Activated B cell treated with CpG ODN at 0.5 μM for 24 hours (primary cell): Measurements from ENCODE around the gene SHISAL2A. TPM values are rescaled to one million over a fixed set of nuclear protein-coding genes. Genes with fewer than 3 reads are reported as not detected.

Source experiments
- ATAC-seq: fragments of 200-7000 bp; cut with Tn5 transposase; one replicate; pipeline ENCODE4 v1.10.0; 2021; ENCODE audit warnings: low read depth, mild to moderate bottlenecking, moderate library complexity
- CTCF ChIA-PET: fragments of 350-600 bp; sonication (Branson Sonifier 250); formaldehyde crosslinking; loops from one replicate; lab custom pipeline; 2021; ENCODE audit warnings: antibody characterized with exemption; lab: Charles Lee
- POLR2A ChIA-PET: fragments of 350-600 bp; sonication (Branson Sonifier 250); formaldehyde crosslinking; loops from one replicate; lab custom pipeline; 2021; ENCODE audit warnings: antibody characterized with exemption; lab: Charles Lee
- DNase-seq: peaks from one replicate; pipeline ENCODE4 v3.0.0; 2022
- H3K27ac Mint-ChIP-seq: one replicate; pipeline ENCODE4 v1.8.0; 2020; ENCODE audit warnings: mixed read lengths
- H3K27me3 Mint-ChIP-seq: one replicate; pipeline ENCODE4 v1.8.0; 2021; ENCODE audit warnings: mixed read lengths
- H3K36me3 Mint-ChIP-seq: one replicate; pipeline ENCODE4 v1.8.0; 2021; ENCODE audit warnings: low read depth, mixed read lengths
- H3K4me1 Mint-ChIP-seq: one replicate; pipeline ENCODE4 v1.8.0; 2021; ENCODE audit warnings: mixed read lengths
- H3K4me3 Mint-ChIP-seq: one replicate; pipeline ENCODE4 v1.8.0; 2020; ENCODE audit warnings: mild to moderate bottlenecking, mixed read lengths
- H3K9me3 Mint-ChIP-seq: one replicate; pipeline ENCODE4 v1.8.0; 2020; ENCODE audit warnings: mixed read lengths
- intact Hi-C: fragments of 100-400 bp; cut with micrococcal nuclease; formaldehyde crosslinking; loops from one replicate; pipeline ENCODE4 v1.15.1; 2024
- total RNA-seq: library from RNA; stranded (reverse); gene quantifications from 2 replicates; pipeline ENCODE4 v1.2.3, GENCODE V29; 2022
- TF ChIP-seq, protein P1 (sequence below): fragments of 200-600 bp; IDR thresholded peaks from one replicate; pipeline ENCODE4 v1.8.0; 2022; ENCODE audit warnings: antibody characterized with exemption, mild to moderate bottlenecking

The SHISAL2A gene
- total RNA-seq, 1 donor from 2014 or later: 44.2 TPM

DNA sequence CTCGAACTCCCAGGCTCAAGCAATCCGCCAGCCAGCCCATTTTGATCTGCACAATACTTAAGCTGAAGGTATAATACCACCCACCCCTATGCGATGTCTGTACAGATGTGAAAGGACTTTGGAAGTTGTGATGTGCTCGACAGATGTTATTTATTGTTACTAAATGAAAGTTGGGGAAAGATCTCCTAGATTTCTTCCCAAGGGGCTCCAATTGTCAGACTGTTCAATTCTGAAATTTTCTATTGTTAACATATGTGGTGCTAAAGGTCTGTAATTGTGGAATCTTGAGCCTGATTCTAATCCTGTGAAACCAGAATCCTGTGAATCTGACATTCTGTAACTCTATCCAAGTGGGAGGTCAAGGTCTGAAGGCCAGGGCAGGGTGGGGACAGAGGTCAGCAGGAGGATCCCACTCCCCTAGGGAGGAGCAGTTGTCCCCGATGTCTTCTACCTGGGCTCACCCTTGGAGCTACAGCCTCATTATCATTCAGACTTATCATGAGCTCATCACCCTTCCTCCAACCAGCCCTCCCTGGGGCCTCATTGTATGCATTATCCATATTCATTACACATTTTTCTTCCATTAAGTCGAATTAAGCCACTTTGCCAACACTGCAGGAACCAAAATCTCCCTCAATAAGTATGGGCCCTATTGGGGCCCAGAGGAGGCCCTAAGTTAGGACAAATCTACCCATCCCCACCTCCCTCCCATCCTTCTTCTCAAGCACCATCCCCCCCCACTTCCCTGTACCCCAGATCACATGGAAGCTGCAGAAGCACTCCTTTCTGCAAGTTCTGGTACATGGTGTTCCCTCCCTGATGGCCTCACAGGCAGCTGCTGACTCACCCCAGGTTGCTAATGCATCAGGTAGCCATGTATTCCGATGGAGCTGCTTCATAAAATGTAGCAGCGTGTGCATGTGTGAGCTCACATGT, 32.3 kb downstream of the SHISAL2A start:
- Mint-ChIP-seq H3K27me3 (no peaks in the 10 kb centered on the region), H3K36me3 (peaks cover 39% of the 10 kb centered on the region), H3K27ac (peak overlapping the region; percentile 41), H3K4me3 (no peak overlapping the region), H3K9me3 (no peaks in the 10 kb centered on the region), H3K4me1 (peaks cover 13% of the 10 kb centered on the region)
- ATAC-seq (no peak), DNase-seq (no peak)
- POLR2A ChIA-PET: interaction anchor here (0.6 to 3.2 kb wide), 6 partner anchors 24 to 112 kb away, joined by 3 to 17 read pairs (median 4); partner anchors contain the start of genes SHISAL2A and TUT4
- TF ChIP-seq, protein P1, sequence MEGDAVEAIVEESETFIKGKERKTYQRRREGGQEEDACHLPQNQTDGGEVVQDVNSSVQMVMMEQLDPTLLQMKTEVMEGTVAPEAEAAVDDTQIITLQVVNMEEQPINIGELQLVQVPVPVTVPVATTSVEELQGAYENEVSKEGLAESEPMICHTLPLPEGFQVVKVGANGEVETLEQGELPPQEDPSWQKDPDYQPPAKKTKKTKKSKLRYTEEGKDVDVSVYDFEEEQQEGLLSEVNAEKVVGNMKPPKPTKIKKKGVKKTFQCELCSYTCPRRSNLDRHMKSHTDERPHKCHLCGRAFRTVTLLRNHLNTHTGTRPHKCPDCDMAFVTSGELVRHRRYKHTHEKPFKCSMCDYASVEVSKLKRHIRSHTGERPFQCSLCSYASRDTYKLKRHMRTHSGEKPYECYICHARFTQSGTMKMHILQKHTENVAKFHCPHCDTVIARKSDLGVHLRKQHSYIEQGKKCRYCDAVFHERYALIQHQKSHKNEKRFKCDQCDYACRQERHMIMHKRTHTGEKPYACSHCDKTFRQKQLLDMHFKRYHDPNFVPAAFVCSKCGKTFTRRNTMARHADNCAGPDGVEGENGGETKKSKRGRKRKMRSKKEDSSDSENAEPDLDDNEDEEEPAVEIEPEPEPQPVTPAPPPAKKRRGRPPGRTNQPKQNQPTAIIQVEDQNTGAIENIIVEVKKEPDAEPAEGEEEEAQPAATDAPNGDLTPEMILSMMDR: no peak
- intact Hi-C loops: loop anchor here (5.0 kb wide), 3 partner anchors 83 to 538 kb away; no protein-coding TSS in a partner anchor
- CTCF ChIA-PET: interaction anchor here (0.9 to 3.7 kb wide), 6 partner anchors 24 to 184 kb away, joined by 3 to 23 read pairs (median 4); partner anchors contain the start of genes SHISAL2A and TUT4

DNA sequence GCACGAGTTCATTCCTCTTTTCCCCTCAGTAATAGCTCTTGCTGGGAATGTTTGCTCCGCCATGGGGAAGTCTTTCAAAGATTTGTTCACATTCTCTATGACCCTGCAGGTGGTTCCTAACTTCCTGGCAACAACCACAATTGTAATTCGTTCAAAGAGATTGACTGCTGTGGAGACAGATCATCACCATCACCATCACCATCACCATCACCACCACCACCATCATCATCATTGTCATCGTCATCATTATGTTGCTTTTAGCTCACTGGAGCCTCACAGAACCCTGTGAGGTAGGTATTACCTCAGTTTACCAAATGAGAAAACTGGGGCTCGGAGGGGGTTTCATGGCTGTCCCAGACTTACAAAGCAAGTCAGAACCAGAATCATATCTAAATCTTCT, 34.3 kb downstream of the SHISAL2A start:
- intact Hi-C loops: loop anchor here (5.0 kb wide), 3 partner anchors 85 to 540 kb away; no protein-coding TSS in a partner anchor
- DNase-seq: no peak
- no peak for ATAC-seq
- H3K4me1 Mint-ChIP-seq: peaks cover 13% of the 10 kb centered on the region
- CTCF ChIA-PET: interaction anchor here (0.7 to 3.7 kb wide), 6 partner anchors 11 to 165 kb away, joined by 3 to 23 read pairs (median 4); partner anchors contain the start of gene SHISAL2A
- no peak overlapping the region for H3K27ac Mint-ChIP-seq
- TF ChIP-seq, protein P1: no peak
- peaks cover 41% of the 10 kb centered on the region for H3K36me3 Mint-ChIP-seq
- H3K9me3 Mint-ChIP-seq: no peaks in the 10 kb centered on the region
- H3K4me3 Mint-ChIP-seq: no peak overlapping the region
- POLR2A ChIA-PET: interaction anchor here (0.9 to 3.2 kb wide), 2 partner anchors 35 to 114 kb away, joined by 10 to 17 read pairs; partner anchors contain the start of genes SHISAL2A and TUT4
- H3K27me3 Mint-ChIP-seq: no peaks in the 10 kb centered on the region

DNA sequence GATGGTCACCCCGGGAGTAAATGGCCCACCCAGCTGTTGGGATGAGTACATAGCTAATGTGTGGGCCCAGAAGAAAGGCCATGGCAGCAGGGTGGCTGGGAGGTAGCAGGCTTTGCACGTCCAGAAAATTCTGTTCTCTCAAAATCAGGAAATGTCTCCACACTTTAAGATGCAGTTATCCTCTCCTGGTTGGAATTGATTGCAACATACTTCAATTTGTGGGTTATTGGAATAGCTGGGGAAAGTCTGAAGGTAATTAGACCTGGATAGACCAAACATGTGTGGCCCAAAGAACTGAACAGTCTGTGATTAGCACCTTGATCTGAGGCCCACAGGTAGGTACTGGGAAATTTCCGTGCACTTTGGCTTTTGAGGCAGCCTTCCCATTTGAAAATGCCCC, 35.0 kb downstream of the SHISAL2A start:
- H3K36me3 Mint-ChIP-seq: peaks cover 43% of the 10 kb centered on the region
- H3K4me1 Mint-ChIP-seq: peaks cover 13% of the 10 kb centered on the region
- intact Hi-C loops: loop anchor here (5.0 kb wide), 3 partner anchors 86 to 541 kb away; no protein-coding TSS in a partner anchor
- H3K27ac Mint-ChIP-seq: no peak overlapping the region
- H3K27me3 Mint-ChIP-seq: no peaks in the 10 kb centered on the region
- POLR2A ChIA-PET: interaction anchor here (0.6 kb wide), 2 partner anchors 39 to 100 kb away, joined by 4 to 5 read pairs; no protein-coding TSS in a partner anchor
- ATAC-seq (no peak), DNase-seq (no peak)
- CTCF ChIA-PET: interaction anchor here (1.3 to 3.7 kb wide), 4 partner anchors 11 to 165 kb away, joined by 3 to 23 read pairs (median 5); partner anchors contain the start of gene SHISAL2A
- TF ChIP-seq, protein P1: no peak
- no peaks in the 10 kb centered on the region for H3K9me3 Mint-ChIP-seq
- no peak overlapping the region for H3K4me3 Mint-ChIP-seq

DNA sequence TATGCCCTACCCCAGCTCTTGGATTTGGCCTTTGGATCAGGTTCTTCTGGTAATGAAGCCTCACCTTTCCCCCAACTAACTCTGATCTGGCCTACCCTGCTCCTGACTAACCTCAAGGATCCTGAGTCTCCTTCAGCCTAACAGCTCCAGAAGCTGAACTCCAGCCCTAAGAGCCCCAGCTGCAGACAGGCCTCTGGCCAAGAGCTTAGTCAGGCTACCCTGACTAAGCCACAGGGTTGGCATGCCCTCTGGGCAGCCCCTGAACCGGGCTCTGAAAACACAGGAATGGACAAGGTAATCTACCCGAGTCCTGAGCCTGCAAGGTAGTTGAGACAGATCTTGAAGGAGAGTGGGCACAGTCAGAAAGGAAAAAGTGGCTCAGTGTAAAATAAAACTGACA, 35.7 kb downstream of the SHISAL2A start:
- intact Hi-C loops: loop anchor here (5.0 kb wide), 3 partner anchors 86 to 541 kb away; no protein-coding TSS in a partner anchor
- CTCF ChIA-PET: interaction anchor here (1.7 kb wide), 1 partner anchor 10 kb away, joined by 6 read pairs; no protein-coding TSS in a partner anchor
- Mint-ChIP-seq H3K4me3 (no peak overlapping the region), H3K4me1 (peaks cover 13% of the 10 kb centered on the region), H3K36me3 (peaks cover 46% of the 10 kb centered on the region), H3K9me3 (no peaks in the 10 kb centered on the region), H3K27me3 (no peaks in the 10 kb centered on the region), H3K27ac (no peak overlapping the region)
- DNase-seq: no peak
- ATAC-seq: no peak
- TF ChIP-seq, protein P1: no peak
- POLR2A ChIA-PET: interaction anchor here (0.6 to 0.8 kb wide), 6 partner anchors 27 to 240 kb away, joined by 3 to 11 read pairs (median 4); no protein-coding TSS in a partner anchor
